Trophoblast cell (in vitro differentiated cells and primary cell): ENCODE measurements around the gene DNAJC11.

Experiments used
- DNase-seq, 2 donors: peaks; one replicate each; pipeline ENCODE4 v3.0.0-alpha.2; 2016
- H2AFZ ChIP-seq: 2 replicates; pipeline ENCODE4 v1.6.1; 2013; ENCODE audit warnings: low read length, moderate library complexity, mild to moderate bottlenecking; ENCODE audit not compliant: insufficient read depth, poor library complexity
- H2AK5ac ChIP-seq: 2 replicates; pipeline ENCODE4 v1.6.1; 2013; ENCODE audit warnings: mild to moderate bottlenecking, low read length
- H2BK120ac ChIP-seq: 2 replicates; pipeline ENCODE4 v1.6.1; 2013; ENCODE audit warnings: low read length, mild to moderate bottlenecking, moderate library complexity; ENCODE audit not compliant: insufficient read depth, poor library complexity
- H2BK12ac ChIP-seq: 2 replicates; pipeline ENCODE4 v1.6.1; 2013; ENCODE audit warnings: mild to moderate bottlenecking, low read length, moderate library complexity
- H2BK5ac ChIP-seq: 2 replicates; pipeline ENCODE4 v1.6.1; 2013; ENCODE audit warnings: low read length, low read depth, moderate library complexity, mild to moderate bottlenecking; ENCODE audit not compliant: poor library complexity
- H3K14ac ChIP-seq: 2 replicates; pipeline ENCODE4 v1.6.1; 2013; ENCODE audit warnings: mild to moderate bottlenecking, low read length
- H3K18ac ChIP-seq: 2 replicates; pipeline ENCODE4 v1.6.1; 2013; ENCODE audit warnings: mild to moderate bottlenecking, low read length
- H3K23ac ChIP-seq: 2 replicates; pipeline ENCODE4 v1.6.1; 2013; ENCODE audit warnings: low read length
- H3K27ac ChIP-seq: 2 replicates; pipeline ENCODE4 v1.5.1; 2013; ENCODE audit warnings: low read depth, mild to moderate bottlenecking, inconsistent platforms, low read length, moderate library complexity
- H3K27me3 ChIP-seq: 2 replicates; pipeline ENCODE4 v1.6.1; 2013; ENCODE audit warnings: inconsistent platforms, mild to moderate bottlenecking, low read length, moderate library complexity; ENCODE audit not compliant: insufficient read depth
- H3K36me3 ChIP-seq, 2 experiments: 1 replicate in 1 of 2; 2 replicates in 1 of 2; pipeline ENCODE4 v1.6.1; 2013; ENCODE audit warnings: low read length in 2 of 2, mild to moderate bottlenecking in 2 of 2, moderate library complexity in 1 of 2; ENCODE audit not compliant: insufficient read depth in 2 of 2, control insufficient read depth in 1 of 2
- H3K4ac ChIP-seq: 2 replicates; pipeline ENCODE4 v1.6.1; 2013; ENCODE audit warnings: low read depth, mild to moderate bottlenecking, low read length, moderate library complexity
- H3K4me1 ChIP-seq, 2 experiments: 1 replicate in 1 of 2; 2 replicates in 1 of 2; pipeline ENCODE4 v1.6.1; 2013; ENCODE audit warnings: low read length in 2 of 2, mild to moderate bottlenecking in 2 of 2, moderate library complexity in 1 of 2; ENCODE audit not compliant: insufficient read depth in 2 of 2, control insufficient read depth in 1 of 2
- H3K4me2 ChIP-seq: 2 replicates; pipeline ENCODE4 v1.6.1; 2013; ENCODE audit warnings: inconsistent platforms, mild to moderate bottlenecking, low read length, moderate library complexity
- H3K4me3 ChIP-seq: 2 replicates; pipeline ENCODE4 v1.5.1; 2013; ENCODE audit warnings: mild to moderate bottlenecking, low read depth, low read length, inconsistent platforms
- H3K79me1 ChIP-seq: one replicate; pipeline ENCODE4 v1.6.1; 2013; ENCODE audit warnings: low read length
- H3K79me2 ChIP-seq: 2 replicates; pipeline ENCODE4 v1.6.1; 2013; ENCODE audit warnings: low read length, mild to moderate bottlenecking; ENCODE audit not compliant: control insufficient read depth, insufficient read depth, poor library complexity
- H3K9ac ChIP-seq: 2 replicates; pipeline ENCODE4 v1.6.1; 2013; ENCODE audit warnings: mild to moderate bottlenecking, low read length
- H3K9me3 ChIP-seq: 2 replicates; pipeline ENCODE4 v1.6.1; 2013; ENCODE audit warnings: low read depth, mild to moderate bottlenecking, control low read depth, inconsistent platforms, low read length; ENCODE audit not compliant: insufficient read depth
- H4K12ac ChIP-seq: 2 replicates; pipeline ENCODE4 v1.6.1; 2013; ENCODE audit warnings: low read depth, mild to moderate bottlenecking, low read length, moderate library complexity
- H4K8ac ChIP-seq: 2 replicates; pipeline ENCODE4 v1.6.1; 2013; ENCODE audit warnings: low read depth, mild to moderate bottlenecking, low read length, moderate library complexity
- H4K91ac ChIP-seq: one replicate; pipeline ENCODE4 v1.6.1; 2013; ENCODE audit warnings: low read depth, mild to moderate bottlenecking, low read length, moderate library complexity
- WGBS: extraction: QIAGEN DNeasy Blood & Tissue Kit; methylation state at CpG from one replicate; pipeline ENCODE4 v1.1.7; 2013; ENCODE audit warnings: missing lambda C conversion rate; ENCODE audit not compliant: insufficient read length, insufficient coverage; ENCODE audit errors: extremely low coverage; 5-methylcytosine and 5-hydroxymethylcytosine counted together

DNAJC11 gene

GRCh38 chr1:6585081-6585722 lies 116.4 kb downstream of the DNAJC11 start:
- Histone ChIP-seq H3K9ac (no peak overlapping the region), H3K4ac (no peak overlapping the region), H3K79me1 (no peaks in the 10 kb centered on the region), H2BK12ac (no peak overlapping the region), H3K27me3 (no peaks in the 10 kb centered on the region), H3K4me2 (no peak overlapping the region), H4K8ac (no peak overlapping the region), H3K27ac (no peak overlapping the region), H2AFZ (no peak overlapping the region), H3K79me2 (no peaks in the 10 kb centered on the region), H3K18ac (no peak overlapping the region), H3K14ac (no peak overlapping the region), H3K4me3 (no peak overlapping the region), H4K91ac (no peak overlapping the region), H3K36me3 (peaks cover 36 to 38% of the 10 kb centered on the region in 2 experiments), H2BK120ac (no peak overlapping the region), H3K23ac (no peak overlapping the region), H3K9me3 (no peaks in the 10 kb centered on the region), H2BK5ac (no peak overlapping the region), H4K12ac (no peak overlapping the region), H2AK5ac (no peak overlapping the region), H3K4me1 (peaks cover 6 to 8% of the 10 kb centered on the region in 2 experiments)
- WGBS, result no CpG with 5 or more reads among the region's 12 CpGs
- no peak for DNase-seq
